Brain microvascular endothelial cell (primary cell): Measurements from ENCODE around the gene RBM23.
A peak's percentile ranks its signal among the peaks of the same experiment; 100 is the strongest.
"Not testable (repeated sequence)": the region's sequence is repeated elsewhere in the genome, so short reads cannot be mapped to it uniquely, and the experiment has no call there.

Experiments used
- DNase-seq: peaks from one replicate; pipeline ENCODE4 v3.0.0-alpha.2; 2020
- H3K27ac ChIP-seq: fragments of 250-450 bp; sonication (Bioruptor Pico); 2 replicates; pipeline ENCODE4 v1.5.1; 2020; ENCODE audit warnings: mild to moderate bottlenecking, moderate library complexity
- H3K27me3 ChIP-seq: fragments of 250-450 bp; sonication (Bioruptor Pico); replicated peaks from 2 replicates; pipeline ENCODE4 v1.5.1; 2020; ENCODE audit warnings: mild to moderate bottlenecking
- H3K36me3 ChIP-seq: fragments of 250-450 bp; sonication (Bioruptor Pico); replicated peaks from 2 replicates; pipeline ENCODE4 v1.5.1; 2020; ENCODE audit warnings: mild to moderate bottlenecking
- H3K4me3 ChIP-seq: 2 replicates; pipeline ENCODE4 v1.5.1; 2011; ENCODE audit warnings: low read depth, mild to moderate bottlenecking, control low read depth, low read length, moderate library complexity
- in situ Hi-C: cut with HindIII; loops from 2 replicates; pipeline ENCODE4 v1.10.0; 2017; ENCODE audit warnings: low sequenced_read_pairs, low pct_ligation_motif_present
- TF ChIP-seq, protein P1 (sequence below): IDR thresholded peaks from 2 replicates; pipeline ENCODE4 v1.5.1; 2011; ENCODE audit warnings: low read depth, mild to moderate bottlenecking, moderate library complexity, low read length, control low read depth, inconsistent platforms; ENCODE audit errors: missing control alignments

The RBM23 gene

DNA sequence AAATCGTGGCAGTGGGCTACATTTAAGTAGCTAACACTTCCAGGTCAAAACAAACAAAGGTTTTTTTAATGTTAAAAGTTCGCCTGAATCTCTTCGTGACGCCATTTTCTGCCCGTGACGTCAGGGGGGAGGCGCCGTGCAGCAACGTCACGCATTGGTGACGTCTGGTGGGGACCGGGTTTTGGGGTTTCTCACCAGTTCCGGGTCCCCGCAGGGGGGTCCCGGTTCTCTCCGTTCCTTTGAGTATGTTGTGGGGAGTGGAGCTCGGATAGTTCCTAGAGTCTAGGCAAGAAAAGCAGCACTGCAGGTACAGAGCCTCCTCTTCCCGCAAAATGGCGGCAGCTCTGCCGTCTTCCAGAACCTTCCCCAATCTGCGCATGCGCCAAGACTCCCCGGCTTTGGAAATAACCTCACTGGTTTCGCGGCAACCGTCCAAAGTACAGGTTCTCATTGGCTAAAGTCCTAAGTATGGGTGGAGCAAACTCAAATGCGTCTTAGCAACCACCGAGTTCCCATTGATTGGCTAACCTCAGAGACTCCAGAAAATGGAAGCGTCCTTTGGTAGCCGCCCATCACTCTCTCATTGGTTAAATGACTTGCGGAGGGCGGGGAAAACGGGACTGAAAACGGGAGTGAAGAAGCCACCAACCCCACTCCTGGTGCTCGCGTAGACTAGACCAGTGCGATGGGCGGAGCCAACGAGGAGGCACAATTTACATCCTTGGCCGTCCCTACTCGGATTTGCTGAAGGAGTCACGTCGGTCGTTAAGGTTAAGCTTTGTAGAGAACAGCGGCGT lies at the start of gene RBM23:
RBM23 (minus strand) TSS at position 346 of the 797 bp plus-strand sequence.
- TF ChIP-seq, protein P1, sequence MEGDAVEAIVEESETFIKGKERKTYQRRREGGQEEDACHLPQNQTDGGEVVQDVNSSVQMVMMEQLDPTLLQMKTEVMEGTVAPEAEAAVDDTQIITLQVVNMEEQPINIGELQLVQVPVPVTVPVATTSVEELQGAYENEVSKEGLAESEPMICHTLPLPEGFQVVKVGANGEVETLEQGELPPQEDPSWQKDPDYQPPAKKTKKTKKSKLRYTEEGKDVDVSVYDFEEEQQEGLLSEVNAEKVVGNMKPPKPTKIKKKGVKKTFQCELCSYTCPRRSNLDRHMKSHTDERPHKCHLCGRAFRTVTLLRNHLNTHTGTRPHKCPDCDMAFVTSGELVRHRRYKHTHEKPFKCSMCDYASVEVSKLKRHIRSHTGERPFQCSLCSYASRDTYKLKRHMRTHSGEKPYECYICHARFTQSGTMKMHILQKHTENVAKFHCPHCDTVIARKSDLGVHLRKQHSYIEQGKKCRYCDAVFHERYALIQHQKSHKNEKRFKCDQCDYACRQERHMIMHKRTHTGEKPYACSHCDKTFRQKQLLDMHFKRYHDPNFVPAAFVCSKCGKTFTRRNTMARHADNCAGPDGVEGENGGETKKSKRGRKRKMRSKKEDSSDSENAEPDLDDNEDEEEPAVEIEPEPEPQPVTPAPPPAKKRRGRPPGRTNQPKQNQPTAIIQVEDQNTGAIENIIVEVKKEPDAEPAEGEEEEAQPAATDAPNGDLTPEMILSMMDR, result no peak
- Histone ChIP-seq H3K36me3 (peaks cover 34% of the 10 kb centered on the region), H3K27ac (peak within 1 kb of the TSS; percentile 98), H3K27me3 (no peaks in the 10 kb centered on the region), H3K4me3 (peak within 1 kb of the TSS; percentile 93)
- peak; percentile 100 for DNase-seq
- in situ Hi-C loops, result no loop called here

DNA sequence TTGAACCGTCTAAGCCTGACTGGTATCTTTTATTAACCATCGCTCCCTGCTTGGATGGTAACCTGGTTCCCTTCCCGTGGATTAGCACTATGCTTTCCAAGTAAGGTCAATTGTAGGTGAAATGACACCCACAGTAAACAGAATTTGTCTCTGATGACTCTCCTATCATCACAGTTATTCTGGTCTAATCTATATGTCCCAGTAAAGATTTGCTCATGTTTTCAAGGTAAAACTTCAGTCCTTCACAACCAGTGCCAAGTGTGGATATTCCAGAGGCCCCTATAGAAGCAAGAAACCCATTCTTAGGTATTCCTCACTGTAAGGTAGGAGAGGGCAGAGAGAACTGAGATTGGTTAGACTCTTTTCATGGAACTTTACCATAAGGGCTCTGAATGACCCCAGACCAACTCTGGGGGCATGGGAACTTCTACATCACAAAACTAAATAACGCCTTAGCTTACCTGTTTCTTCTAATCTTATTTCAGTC lies 47.9 kb upstream of the RBM23 start:
- H3K4me3 ChIP-seq, result no peak overlapping the region

DNA sequence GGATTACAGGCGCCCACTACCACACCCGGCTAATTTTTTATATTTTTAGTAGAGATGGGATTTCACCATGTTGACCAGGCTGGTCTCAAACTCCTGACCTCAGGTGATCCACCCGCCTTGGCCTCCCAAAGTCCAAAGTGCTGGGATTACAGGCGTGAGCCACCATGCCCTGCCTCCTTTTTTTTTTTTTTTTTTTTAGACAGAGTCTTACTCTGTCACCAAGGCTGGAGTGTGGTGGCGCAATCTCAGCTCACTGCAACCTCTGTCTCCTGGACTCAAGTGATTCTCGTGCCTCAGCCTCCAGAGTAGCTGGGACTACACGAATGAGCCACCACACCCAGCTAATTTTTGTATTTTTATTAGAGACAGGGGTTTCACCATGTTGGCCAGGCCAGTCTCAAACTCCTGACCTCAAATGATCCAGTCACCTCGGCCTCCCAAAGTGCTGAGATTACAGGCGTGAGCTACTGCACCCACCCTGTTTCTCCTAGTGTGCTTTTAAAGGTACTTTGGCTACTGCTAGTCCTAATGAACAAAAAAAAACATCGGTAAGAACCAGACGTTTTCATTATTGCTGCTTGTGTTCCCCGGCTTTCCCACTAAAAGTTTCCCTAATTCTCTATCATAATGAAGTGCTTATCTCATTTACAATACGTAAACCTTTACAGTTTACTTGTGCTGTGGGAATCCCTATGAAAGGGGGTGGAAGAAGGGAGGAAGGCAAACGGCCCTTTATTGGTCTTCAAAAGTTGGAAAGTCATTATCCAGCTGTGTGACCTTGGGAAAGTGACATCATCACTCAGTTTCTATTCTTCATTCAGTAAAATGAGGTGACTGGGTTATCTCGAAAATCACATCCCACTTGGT lies 47.2 kb upstream of the RBM23 start:
- DNase-seq, H3K27ac ChIP-seq, H3K4me3 ChIP-seq, in situ Hi-C loops, H3K36me3 ChIP-seq, H3K27me3 ChIP-seq: not testable (repeated sequence)

More for the DNA sequence above, 47.9 kb upstream of the RBM23 start:
- in situ Hi-C loops, result no loop called here
- H3K27ac ChIP-seq, result no peak overlapping the region
- no peaks in the 10 kb centered on the region for H3K27me3 ChIP-seq
- TF ChIP-seq, protein P1, result no peak
- H3K36me3 ChIP-seq, result no peaks in the 10 kb centered on the region
- DNase-seq, result no peak

DNA sequence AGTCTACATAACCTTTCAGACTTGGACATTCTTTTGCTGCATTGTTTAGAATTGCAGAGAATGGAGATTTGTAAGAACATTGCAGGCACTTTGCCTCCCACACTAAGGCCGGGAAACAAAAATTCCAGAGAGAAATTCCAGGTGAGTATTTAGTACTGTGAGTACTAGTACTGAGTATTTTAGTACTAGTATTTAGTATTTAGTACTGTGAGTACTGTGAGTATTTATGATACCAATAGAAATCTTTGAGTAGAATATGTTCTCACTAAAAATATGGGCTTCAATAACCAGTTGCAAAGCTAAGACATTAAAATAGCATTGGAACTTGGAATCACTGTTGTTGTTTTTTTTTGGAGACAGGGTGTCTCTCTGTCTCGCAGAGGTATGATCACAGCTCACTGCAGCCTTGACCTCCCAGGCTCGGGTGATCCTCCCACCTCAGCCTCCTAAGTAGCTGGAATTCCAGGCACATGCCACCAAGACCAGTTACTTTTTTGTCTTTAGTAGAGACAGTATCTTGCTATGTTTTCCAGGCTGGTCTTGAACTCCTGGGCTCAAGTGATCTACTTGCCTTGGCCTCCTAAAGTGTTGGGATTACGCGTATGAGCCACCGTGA lies 43.2 kb upstream of the RBM23 start:
- no peaks in the 10 kb centered on the region for H3K36me3 ChIP-seq
- H3K4me3 ChIP-seq, result no peak overlapping the region
- in situ Hi-C loops, result no loop called here
- no peaks in the 10 kb centered on the region for H3K27me3 ChIP-seq
- no peak for DNase-seq
- H3K27ac ChIP-seq, result no peak overlapping the region
- TF ChIP-seq, protein P1, result no peak

DNA sequence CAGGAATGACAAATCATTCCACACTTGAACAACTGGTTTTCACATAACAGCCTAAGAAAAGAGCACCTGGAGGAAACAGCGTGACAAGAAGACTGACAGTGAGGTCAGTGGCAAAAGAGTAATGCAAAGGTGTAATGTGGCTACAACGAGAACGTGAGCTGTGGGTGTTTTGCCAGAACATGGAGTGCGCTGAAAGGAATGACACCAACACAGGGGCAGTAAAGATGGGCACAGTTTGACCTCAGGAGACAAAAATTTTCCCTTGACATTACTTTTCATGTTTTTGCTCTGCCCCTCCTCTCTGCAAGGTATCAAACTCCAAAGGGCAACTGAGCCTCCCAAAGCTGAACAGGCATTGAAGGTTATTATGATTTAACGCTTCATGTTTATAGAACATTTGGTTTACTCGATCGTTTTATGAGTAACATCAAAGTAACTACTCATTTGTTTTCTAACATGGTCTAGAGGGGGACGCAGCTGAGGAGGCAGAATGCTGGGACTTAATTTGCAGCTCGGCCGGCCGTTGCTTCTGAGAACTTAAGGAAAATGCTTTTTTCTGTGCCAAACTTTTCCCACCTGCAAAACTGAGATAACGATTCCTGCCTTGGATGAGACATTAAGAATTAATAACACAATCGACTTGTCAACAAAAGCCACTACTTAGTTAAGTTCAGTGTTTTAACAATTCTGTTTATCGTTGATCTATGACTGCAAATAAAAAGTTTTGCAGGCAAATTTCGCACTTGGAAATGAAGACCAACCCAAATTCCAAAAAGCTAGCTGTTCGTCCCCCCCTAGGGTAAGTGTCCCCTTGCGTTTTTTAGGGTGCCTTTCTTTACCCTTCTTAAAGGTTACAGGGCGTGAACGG lies 37.0 kb upstream of the RBM23 start:
- TF ChIP-seq, protein P1, result no peak
- no peak overlapping the region for H3K27ac ChIP-seq
- H3K4me3 ChIP-seq, result peak overlapping the region; percentile 72
- no peak for DNase-seq
- H3K27me3 ChIP-seq, result no peaks in the 10 kb centered on the region
- H3K36me3 ChIP-seq, result peaks cover 2% of the 10 kb centered on the region
- in situ Hi-C loops, result no loop called here
